Effector memory CD8-positive, alpha-beta T cell (primary cell): Measurements from ENCODE around the gene LRIF1.

Experiments used
- ATAC-seq: fragments of 150-1000 bp; cut with Tn5 transposase; replicated peaks from 2 replicates; pipeline ENCODE4 v1.10.0; 2021; ENCODE audit warnings: mild to moderate bottlenecking, moderate library complexity
- DNase-seq, 3 experiments: peaks; one replicate each; pipeline ENCODE4 v3.0.0; 2021
- H3K27ac Mint-ChIP-seq, 2 donors: one replicate each; pipeline ENCODE4 v1.8.0; 2022; ENCODE audit warnings: mild to moderate bottlenecking in 2 of 2, mixed read lengths in 2 of 2, moderate library complexity in 2 of 2
- H3K27me3 Mint-ChIP-seq, 2 donors: one replicate each; pipeline ENCODE4 v1.8.0; 2022; ENCODE audit warnings: mixed read lengths in 2 of 2
- H3K36me3 Mint-ChIP-seq: one replicate; pipeline ENCODE4 v1.8.0; 2022; ENCODE audit warnings: mild to moderate bottlenecking, moderate library complexity, mixed read lengths; ENCODE audit not compliant: insufficient read depth
- H3K4me1 Mint-ChIP-seq, 2 donors: one replicate each; pipeline ENCODE4 v1.8.0; 2022; ENCODE audit warnings: low read depth in 2 of 2, mixed read lengths in 2 of 2
- H3K4me3 Mint-ChIP-seq, 2 donors: one replicate each; pipeline ENCODE4 v1.8.0; 2022; ENCODE audit warnings: mild to moderate bottlenecking in 2 of 2, mixed read lengths in 2 of 2, moderate library complexity in 2 of 2
- H3K9me3 Mint-ChIP-seq, 2 donors: one replicate each; pipeline ENCODE4 v1.8.0; 2022; ENCODE audit warnings: mixed read lengths in 2 of 2

The LRIF1 gene

GRCh38 chr1:110899458-110899843, 64.3 kb downstream of the LRIF1 start:
- peak overlapping the region; percentile 33 to 96 for H3K27ac Mint-ChIP-seq
- peaks cover 0 to 5% of the 10 kb centered on the region in 2 donors for H3K9me3 Mint-ChIP-seq
- DNase-seq: no peak
- peaks cover 37 to 63% of the 10 kb centered on the region in 2 donors for H3K4me1 Mint-ChIP-seq
- ATAC-seq: no peak
- peaks cover 93% of the 10 kb centered on the region for H3K36me3 Mint-ChIP-seq
- H3K27me3 Mint-ChIP-seq: no peaks in the 10 kb centered on the region
- no peak overlapping the region for H3K4me3 Mint-ChIP-seq

GRCh38 chr1:110898734-110899457, 64.8 kb downstream of the LRIF1 start:
- Mint-ChIP-seq H3K27ac (peak overlapping the region; percentile 86 to 96), H3K27me3 (no peaks in the 10 kb centered on the region), H3K4me1 (peaks cover 38 to 63% of the 10 kb centered on the region in 2 donors), H3K9me3 (no peaks in the 10 kb centered on the region), H3K4me3 (peak overlapping the region in 1 of 2 donors; percentile 12), H3K36me3 (peaks cover 95% of the 10 kb centered on the region)
- peak; percentile 35 for ATAC-seq
- DNase-seq: no peak

- ATAC-seq: peak; percentile 41
- Mint-ChIP-seq H3K4me3 (no peak overlapping the region), H3K4me1 (peaks cover 47 to 72% of the 10 kb centered on the region in 2 donors)
Observed at GRCh38 chr1:110897681-110898080, 66.0 kb downstream of the LRIF1 start.

More at GRCh38 chr1:110897681-110898080, 66.0 kb downstream of the LRIF1 start:
- H3K36me3 Mint-ChIP-seq: peaks cover 98% of the 10 kb centered on the region
- H3K27ac Mint-ChIP-seq: peak overlapping the region; percentile 86 to 96
- DNase-seq: no peak
- no peaks in the 10 kb centered on the region for H3K27me3 Mint-ChIP-seq
- H3K9me3 Mint-ChIP-seq: no peaks in the 10 kb centered on the region
